SJSA1 (cell line): ENCODE data around the gene MRAP2. TPM values are rescaled to one million over a fixed set of nuclear protein-coding genes. Genes with fewer than 3 reads are reported as not detected.
"Not testable (repeated sequence)": the region's sequence is repeated elsewhere in the genome, so short reads cannot be mapped to it uniquely, and the experiment has no call there.

ENCODE experiments used
- DNase-seq, 2 experiments: peaks; one replicate each; pipeline ENCODE4 v3.0.0-alpha.2; 2015 to 2020; ENCODE audit warnings: low spot score in 2 of 2, low read depth in 1 of 2
- H3K27ac ChIP-seq: fragments of 250-450 bp; sonication (Bioruptor Pico); 2 replicates; pipeline ENCODE4 v1.5.1; 2020; ENCODE audit warnings: mild to moderate bottlenecking, moderate library complexity
- H3K27me3 ChIP-seq: fragments of 250-450 bp; sonication (Bioruptor Pico); replicated peaks from 2 replicates; pipeline ENCODE4 v1.5.1; 2020; ENCODE audit warnings: mild to moderate bottlenecking, moderate library complexity
- H3K36me3 ChIP-seq: fragments of 250-450 bp; sonication (Bioruptor Pico); 2 replicates; pipeline ENCODE4 v1.5.1; 2020; ENCODE audit warnings: mild to moderate bottlenecking
- H3K4me1 ChIP-seq: fragments of 250-450 bp; sonication (Bioruptor Pico); replicated peaks from 2 replicates; pipeline ENCODE4 v1.6.1; 2021; ENCODE audit warnings: mild to moderate bottlenecking
- H3K4me3 ChIP-seq: fragments of 250-450 bp; sonication (Bioruptor Pico); 2 replicates; pipeline ENCODE4 v1.5.1; 2020; ENCODE audit warnings: mild to moderate bottlenecking
- H3K9me3 ChIP-seq: fragments of 250-450 bp; sonication (Bioruptor Pico); replicated peaks from 2 replicates; pipeline ENCODE4 v1.5.1; 2020; ENCODE audit warnings: mild to moderate bottlenecking
- total RNA-seq: library from RNA; depleted of rRNA; stranded (reverse); fragments of >200 nt; shearing (Covaris generic); gene quantifications from 2 replicates; pipeline ENCODE4 v1.2.3, GENCODE V29; 2014

The MRAP2 gene
- total RNA-seq, 1 experiment from 2014 or later = not detected

DNA sequence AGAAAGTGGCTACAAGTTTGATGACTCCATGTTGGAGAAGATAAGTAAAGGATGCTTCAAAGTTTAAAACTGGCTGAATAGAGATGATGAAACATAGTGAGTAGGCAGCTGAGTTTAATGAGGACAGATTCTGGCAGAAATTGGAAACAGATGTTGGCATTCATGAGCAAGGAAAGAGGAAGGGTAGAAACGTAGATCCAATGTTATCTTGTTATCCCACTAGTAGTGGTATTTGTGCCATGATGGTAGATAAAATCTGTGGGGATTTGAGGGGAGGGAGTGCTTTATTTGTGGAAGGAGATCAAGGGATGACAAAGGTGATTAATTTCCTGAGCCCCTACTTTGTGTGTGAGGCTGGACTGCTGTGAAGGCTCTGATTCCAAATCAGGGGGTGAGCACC, 69.5 kb downstream of the MRAP2 start:
- DNase-seq = no peak

DNA sequence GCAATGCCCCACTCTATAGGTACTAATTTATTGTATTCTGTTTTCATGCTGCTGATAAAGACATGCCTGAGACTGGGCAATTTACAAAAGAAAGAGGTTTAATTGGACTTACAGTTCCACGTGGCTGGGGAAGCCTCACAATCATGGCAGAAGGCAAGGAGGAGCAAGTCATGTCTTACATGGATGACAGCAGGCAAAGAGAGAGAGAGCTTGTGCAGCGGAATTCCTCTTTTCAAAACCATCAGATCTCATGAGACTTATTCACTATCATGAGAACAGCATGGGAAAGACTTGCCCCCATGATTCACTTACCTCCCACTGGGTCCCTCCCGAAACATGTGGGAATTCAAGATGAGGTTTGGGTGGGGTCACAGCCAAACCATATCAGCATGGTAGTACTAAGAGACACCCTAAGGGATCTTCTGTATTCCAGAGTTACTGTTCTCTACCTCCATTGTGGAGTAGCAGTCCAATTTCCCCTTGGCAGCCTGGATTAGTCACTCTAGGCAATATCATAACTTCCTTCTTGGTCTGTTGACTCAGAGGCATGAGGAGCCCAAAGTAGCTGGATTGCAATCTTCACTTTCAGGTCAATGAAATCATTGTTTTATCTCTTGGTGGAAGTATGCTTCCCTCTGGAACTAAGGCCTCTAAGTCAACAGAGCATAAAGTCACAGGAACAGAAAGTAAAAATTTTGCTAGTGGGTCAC, 71.8 kb downstream of the MRAP2 start:
- not testable (repeated sequence) for DNase-seq, H3K9me3 ChIP-seq, H3K4me3 ChIP-seq, H3K36me3 ChIP-seq, H3K4me1 ChIP-seq, H3K27ac ChIP-seq, H3K27me3 ChIP-seq

More for the DNA sequence above, 69.5 kb downstream of the MRAP2 start:
- Histone ChIP-seq H3K4me1 (no peaks in the 10 kb centered on the region), H3K36me3 (no peaks in the 10 kb centered on the region), H3K27ac (no peak overlapping the region), H3K9me3 (no peaks in the 10 kb centered on the region; the same call in 1 of the 2 replicates), H3K4me3 (no peak overlapping the region), H3K27me3 (no peaks in the 10 kb centered on the region)

GRCh38 chr6:84107495-84107894, 73.9 kb downstream of the MRAP2 start:
- no peak for DNase-seq
- Histone ChIP-seq H3K27me3 (no peaks in the 10 kb centered on the region), H3K4me3 (no peak overlapping the region), H3K36me3 (no peaks in the 10 kb centered on the region), H3K4me1 (no peaks in the 10 kb centered on the region), H3K9me3 (no peaks in the 10 kb centered on the region; the same call in 1 of the 2 replicates), H3K27ac (no peak overlapping the region)

DNA sequence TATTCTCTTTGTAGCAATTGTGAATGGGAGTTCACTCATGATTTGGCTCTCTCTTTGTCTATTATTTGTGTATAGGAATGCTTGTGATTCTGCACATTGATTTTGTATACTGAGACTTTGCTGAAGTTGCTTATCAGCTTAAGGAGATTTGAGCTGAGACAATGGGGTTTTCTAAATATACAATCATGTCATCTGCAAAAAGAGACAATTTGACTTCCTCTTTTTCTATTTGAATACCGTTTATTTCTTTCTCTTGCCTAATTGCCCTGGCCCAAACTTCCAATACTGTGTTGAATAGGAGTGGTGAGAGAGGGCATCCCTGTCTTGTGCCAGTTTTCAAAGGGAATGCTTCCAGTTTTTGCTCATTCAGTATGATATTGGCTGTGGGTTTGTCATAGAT, 77.8 kb downstream of the MRAP2 start:
- not testable (repeated sequence) for H3K27ac ChIP-seq, H3K36me3 ChIP-seq, H3K9me3 ChIP-seq, H3K27me3 ChIP-seq, H3K4me1 ChIP-seq, DNase-seq, H3K4me3 ChIP-seq

DNA sequence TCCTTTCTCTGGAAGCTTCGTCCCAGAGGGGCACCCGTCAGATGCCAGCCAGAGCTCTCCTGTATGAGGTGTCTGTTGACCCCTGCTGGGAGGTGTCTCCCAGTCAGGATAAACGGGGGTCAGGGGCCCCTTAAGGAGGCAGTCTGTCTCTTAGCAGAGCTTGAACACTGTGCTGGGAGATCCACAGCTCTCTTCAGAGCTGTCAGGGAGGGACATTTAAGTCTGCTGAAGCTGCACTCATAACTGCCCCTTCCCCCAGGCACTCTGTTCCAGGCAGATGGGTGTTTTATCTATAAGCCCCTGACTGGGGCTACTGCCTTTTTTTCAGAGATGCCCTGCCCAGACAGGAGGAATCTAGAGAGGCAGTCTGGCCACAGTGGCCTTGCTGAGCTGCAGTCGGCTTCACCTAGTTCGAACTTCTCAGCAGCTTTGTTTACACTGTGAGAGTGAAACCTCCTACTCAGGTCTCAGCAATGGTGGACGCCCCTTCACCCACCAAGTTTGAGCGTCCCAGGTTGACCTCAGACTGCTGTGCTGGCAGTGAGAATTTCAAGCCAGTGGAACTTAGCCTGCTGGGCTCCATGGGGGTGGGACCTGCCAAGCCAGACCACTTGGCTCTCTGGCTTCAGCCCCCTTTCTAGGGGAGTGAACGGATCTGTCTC, 81.5 kb downstream of the MRAP2 start:
- H3K27me3 ChIP-seq, H3K36me3 ChIP-seq, H3K4me1 ChIP-seq, H3K27ac ChIP-seq, H3K4me3 ChIP-seq, DNase-seq, H3K9me3 ChIP-seq: not testable (repeated sequence)

DNA sequence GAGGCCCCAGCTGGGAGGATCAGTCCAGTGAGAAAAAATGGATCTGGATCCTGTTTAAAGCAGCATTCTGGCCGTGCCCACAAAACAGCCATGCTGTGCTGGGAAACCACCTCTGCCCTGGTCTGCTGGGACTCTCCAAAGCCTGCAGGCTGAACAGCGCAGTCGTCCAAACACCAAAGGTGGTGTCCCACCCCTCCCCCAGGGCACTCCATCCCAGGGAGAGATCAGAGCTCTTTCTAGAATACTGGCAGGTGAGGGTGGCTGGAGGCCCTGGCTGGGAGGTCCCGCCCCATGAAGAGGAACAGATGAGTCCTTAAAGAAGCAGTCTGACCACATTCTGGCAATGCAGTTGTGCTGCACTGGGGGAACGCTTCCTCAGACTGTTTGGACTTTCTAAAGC, 84.6 kb downstream of the MRAP2 start:
- Histone ChIP-seq H3K36me3 (no peaks in the 10 kb centered on the region), H3K4me3 (no peak overlapping the region), H3K27me3 (no peaks in the 10 kb centered on the region), H3K9me3 (no peaks in the 10 kb centered on the region), H3K4me1 (no peaks in the 10 kb centered on the region), H3K27ac (no peak overlapping the region)
- DNase-seq = no peak

- no peaks in the 10 kb centered on the region for H3K4me1 ChIP-seq
- no peak for DNase-seq
- H3K27ac ChIP-seq = no peak overlapping the region
These were observed 85.7 kb downstream of the MRAP2 start for GRCh38 chr6:84119277-84119676.

GRCh38 chr6:84123186-84123585, 89.6 kb downstream of the MRAP2 start:
- Histone ChIP-seq H3K4me1 (no peaks in the 10 kb centered on the region), H3K9me3 (no peaks in the 10 kb centered on the region), H3K27me3 (no peaks in the 10 kb centered on the region), H3K4me3 (no peak overlapping the region), H3K36me3 (no peaks in the 10 kb centered on the region), H3K27ac (no peak overlapping the region)
- DNase-seq = no peak

More at GRCh38 chr6:84119277-84119676, 85.7 kb downstream of the MRAP2 start:
- H3K4me3 ChIP-seq = no peak overlapping the region
- no peaks in the 10 kb centered on the region for H3K36me3 ChIP-seq
- H3K27me3 ChIP-seq = no peaks in the 10 kb centered on the region
- H3K9me3 ChIP-seq = no peaks in the 10 kb centered on the region

- H3K4me1 ChIP-seq, H3K4me3 ChIP-seq, DNase-seq, H3K27me3 ChIP-seq, H3K9me3 ChIP-seq, H3K27ac ChIP-seq, H3K36me3 ChIP-seq: not testable (repeated sequence)
These were observed 96.0 kb downstream of the MRAP2 start for GRCh38 chr6:84129588-84129987.

- not testable (repeated sequence) for H3K27me3 ChIP-seq, H3K27ac ChIP-seq, DNase-seq, H3K36me3 ChIP-seq, H3K4me3 ChIP-seq, H3K9me3 ChIP-seq, H3K4me1 ChIP-seq
These were observed 99.8 kb downstream of the MRAP2 start for GRCh38 chr6:84133385-84133784.

GRCh38 chr6:84135291-84135690, 101.7 kb downstream of the MRAP2 start:
- H3K27me3 ChIP-seq = no peaks in the 10 kb centered on the region
- DNase-seq = no peak
- H3K4me1 ChIP-seq = no peaks in the 10 kb centered on the region
- H3K4me3 ChIP-seq = no peak overlapping the region
- no peaks in the 10 kb centered on the region for H3K36me3 ChIP-seq
- no peak overlapping the region for H3K27ac ChIP-seq
- H3K9me3 ChIP-seq = no peaks in the 10 kb centered on the region

DNA sequence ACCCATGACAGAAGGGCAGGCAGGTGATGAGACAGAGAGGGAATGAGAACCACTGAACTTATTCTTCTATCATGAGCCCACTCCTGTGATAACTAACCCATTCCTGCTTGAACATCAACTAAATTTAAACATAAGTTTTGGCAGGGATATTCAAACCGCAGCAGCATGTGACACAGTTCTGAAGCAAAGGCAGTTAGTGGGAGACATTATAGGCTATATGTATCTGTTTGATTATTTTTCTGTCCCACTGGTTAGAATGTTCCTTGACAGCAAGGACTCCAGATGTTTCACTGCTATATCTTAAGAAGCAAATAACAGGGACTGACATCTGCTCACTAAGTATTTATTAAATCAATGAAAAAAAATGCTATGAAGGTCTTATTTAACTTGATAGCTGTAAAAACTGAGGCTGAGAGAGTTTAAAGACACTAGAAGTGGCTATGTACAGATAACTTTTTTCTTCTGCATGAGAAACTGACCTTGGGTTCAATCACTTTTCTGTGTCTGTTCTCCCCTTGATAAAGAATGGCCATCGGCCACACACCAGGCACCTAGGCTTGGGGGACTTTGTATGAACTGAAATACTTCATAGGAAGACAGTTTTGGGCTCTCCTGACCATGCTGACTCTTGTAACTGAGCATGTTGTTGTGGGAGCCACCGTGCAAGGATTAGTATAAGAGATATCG, 102.9 kb downstream of the MRAP2 start:
- Histone ChIP-seq H3K4me3 (no peak overlapping the region), H3K9me3 (no peaks in the 10 kb centered on the region), H3K36me3 (no peaks in the 10 kb centered on the region), H3K4me1 (no peaks in the 10 kb centered on the region), H3K27ac (no peak overlapping the region), H3K27me3 (no peaks in the 10 kb centered on the region)
- no peak for DNase-seq

GRCh38 chr6:84137051-84137375, 103.4 kb downstream of the MRAP2 start:
- Histone ChIP-seq H3K9me3 (no peaks in the 10 kb centered on the region), H3K4me1 (no peaks in the 10 kb centered on the region), H3K27me3 (no peaks in the 10 kb centered on the region), H3K4me3 (no peak overlapping the region), H3K36me3 (no peaks in the 10 kb centered on the region), H3K27ac (no peak overlapping the region)
- DNase-seq = no peak

- Histone ChIP-seq H3K36me3 (no peaks in the 10 kb centered on the region), H3K27ac (no peak overlapping the region), H3K4me3 (no peak overlapping the region), H3K9me3 (no peaks in the 10 kb centered on the region), H3K4me1 (no peaks in the 10 kb centered on the region), H3K27me3 (no peaks in the 10 kb centered on the region)
- DNase-seq = no peak
These were observed 104.5 kb downstream of the MRAP2 start for GRCh38 chr6:84137989-84138575.
